Right ventricle myocardium inferior (tissue), 1 donor: Measurements from ENCODE around the gene XRCC6. TPM values are rescaled to one million over a fixed set of nuclear protein-coding genes. Genes with fewer than 3 reads are reported as not detected.
"Not testable (repeated sequence)": the region's sequence is repeated elsewhere in the genome, so short reads cannot be mapped to it uniquely, and the experiment has no call there.

Experiments
- ATAC-seq: fragments of 200-7000 bp; cut with Tn5 transposase; one replicate; pipeline ENCODE4 v1.9.1; 2020; ENCODE audit warnings: mild to moderate bottlenecking, moderate library complexity
- DNase-seq: peaks from one replicate; pipeline ENCODE4 v3.0.0; 2021; ENCODE audit errors: missing footprints
- intact Hi-C: fragments of 100-400 bp; cut with DNase I; formaldehyde crosslinking; loops from one replicate; pipeline ENCODE4 v1.11.0; 2022
- long read RNA-seq: library from polyadenylated mRNA; unstranded; transcript quantifications from one replicate; pipeline ENCODE4 v2.0.0, GENCODE V29; 2021
- total RNA-seq: library from RNA; stranded (reverse); fragmentation: NEBNext Ultra II Directional; extraction: Animal tissue kit (Norgen Biotek cat#: 25700); gene quantifications from one replicate; pipeline ENCODE4 v1.2.1, GENCODE V29; 2021
- donor health status: DM: no; HTN: yes; CAD: no; lungs with severe emphysema.

Gene XRCC6
- total RNA-seq: 172 TPM
- long read RNA-seq, transcript XRCC6-202 (13 exons, 2,296 nt): major isoform, 190 of 207 reads
- long read RNA-seq, partial matches to known transcripts: 4 of 207 reads
- long read RNA-seq, other reads (novel, unspliced or antisense): 8 of 207 reads

GRCh38 chr22:41621099-41621910, at the start of gene XRCC6:
TSS of gene XRCC6 (plus strand) at chr22:41621295. CDS start at chr22:41622005, 710 bp downstream.
- intact Hi-C loops: loop anchor here (2.0 kb wide), 1 partner anchor 33 kb away; the partner anchor contains the start of gene PMM1
- ATAC-seq (peak; percentile 98), DNase-seq (peak; percentile 100)

DNA sequence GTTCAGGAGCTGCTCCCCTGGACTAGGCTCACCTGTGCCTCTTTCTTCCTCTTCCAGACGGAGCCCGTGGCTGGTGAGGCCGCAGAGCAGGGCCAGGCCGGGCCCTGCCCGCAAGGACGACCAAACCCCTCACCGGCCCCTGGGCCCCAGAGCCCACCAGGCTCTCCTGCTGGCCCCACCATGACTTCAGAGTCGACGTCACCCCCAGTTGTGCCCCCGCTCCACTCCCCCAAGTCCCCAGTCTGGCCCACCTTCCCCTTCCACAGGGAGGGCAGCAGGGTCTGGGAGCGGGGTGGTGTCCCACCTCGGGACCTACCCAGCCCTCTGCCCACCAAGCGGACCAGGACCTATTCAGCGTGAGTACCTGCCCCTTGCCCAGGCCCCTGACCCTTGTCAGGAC, 49.3 kb upstream of the XRCC6 start:
- intact Hi-C loops: no loop called here
- DNase-seq (no peak), ATAC-seq (no peak)

- intact Hi-C loops, DNase-seq, ATAC-seq: not testable (repeated sequence)
Observed at GRCh38 chr22:41572305-41572704, 48.8 kb upstream of the XRCC6 start.

DNA sequence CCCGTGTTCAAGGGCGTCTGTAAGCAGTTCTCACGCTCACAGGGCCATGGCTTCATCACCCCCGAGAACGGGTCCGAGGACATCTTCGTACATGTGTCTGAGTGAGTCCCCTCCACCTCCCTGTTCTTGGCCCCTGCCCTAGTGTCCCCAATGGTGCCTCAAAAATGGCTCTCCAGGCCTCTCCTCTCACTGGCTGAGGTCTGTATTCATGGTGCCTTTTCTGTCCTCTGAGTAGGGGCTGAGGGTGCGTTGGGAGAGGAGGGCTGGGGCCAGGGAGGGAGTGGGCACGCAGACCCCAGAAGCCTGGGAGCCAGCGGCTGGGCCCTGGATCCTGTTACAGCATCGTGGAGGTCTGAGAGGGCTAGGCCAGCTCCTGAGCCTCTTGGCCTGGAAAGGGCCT, 47.4 kb upstream of the XRCC6 start:
- no peak for DNase-seq
- ATAC-seq: no peak
- intact Hi-C loops: no loop called here

DNA sequence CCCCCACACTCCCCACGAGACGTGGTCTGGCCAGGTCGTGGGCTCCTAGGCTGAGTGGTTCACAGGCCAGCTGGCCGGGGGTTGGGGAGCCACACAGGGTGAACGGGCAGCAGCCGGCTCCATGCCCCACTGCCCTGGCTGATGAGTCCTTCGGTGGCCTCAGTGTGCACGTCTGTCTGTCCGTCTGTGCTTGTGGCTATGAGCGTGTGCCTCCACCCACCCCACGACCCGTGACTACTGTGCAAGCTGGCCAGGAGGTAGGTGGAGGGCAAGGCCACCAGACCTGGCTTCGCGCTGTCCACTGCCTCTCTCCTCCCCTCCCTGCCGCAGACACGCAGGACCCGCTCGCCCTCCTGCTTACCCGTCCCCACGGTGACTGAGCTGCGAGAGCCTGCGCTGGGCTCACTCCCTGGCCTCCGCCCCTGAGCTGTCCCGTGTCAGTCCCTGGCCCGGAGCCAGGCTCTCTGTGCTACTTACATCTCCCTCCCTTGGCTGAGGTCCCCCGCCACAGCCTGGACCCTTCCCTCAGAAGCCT, 46.2 kb upstream of the XRCC6 start:
- DNase-seq (peak; percentile 91), ATAC-seq (peak; percentile 64)
- intact Hi-C loops: no loop called here

DNA sequence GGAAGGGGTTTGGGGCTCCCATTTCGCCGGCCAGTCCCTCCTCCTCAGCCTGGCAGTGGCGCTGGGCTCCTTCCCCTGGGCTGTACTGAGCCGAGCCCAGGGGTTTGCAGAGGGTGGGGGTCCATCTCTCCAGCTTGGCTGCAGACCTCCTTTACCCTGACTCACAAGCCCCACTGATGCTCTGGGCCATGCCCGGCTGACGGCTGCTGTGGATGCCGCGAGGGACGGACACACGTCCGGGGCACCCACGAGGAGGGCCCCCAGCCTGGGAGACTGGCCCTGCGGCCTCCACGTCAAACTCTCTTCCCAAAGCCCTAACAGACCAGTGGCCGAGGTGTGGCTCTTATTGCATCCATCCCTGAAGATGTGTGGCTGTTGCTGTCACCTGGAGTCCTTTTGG, 45.6 kb upstream of the XRCC6 start:
- ATAC-seq (no peak), DNase-seq (no peak)
- intact Hi-C loops: no loop called here

DNA sequence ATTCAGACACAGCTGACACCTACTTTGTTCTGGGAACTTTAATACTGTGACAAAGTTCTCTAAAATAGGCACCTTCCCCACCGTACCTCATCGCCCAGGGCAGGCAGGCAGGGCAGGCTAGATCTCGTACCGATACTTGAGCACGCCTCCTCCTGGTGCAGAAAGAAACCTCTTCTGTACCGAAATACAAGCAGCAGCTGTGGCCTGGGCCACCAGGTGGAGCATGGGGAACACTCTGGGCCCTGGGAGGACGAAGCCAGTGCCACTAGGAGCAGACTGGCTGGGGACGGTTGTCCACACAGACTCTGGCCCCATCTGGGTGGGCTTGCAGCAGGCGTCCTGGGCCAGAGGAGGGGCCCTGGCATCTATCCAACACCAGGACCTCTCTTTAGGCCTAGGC, 44.2 kb upstream of the XRCC6 start:
- intact Hi-C loops: loop anchor here (2.0 kb wide), 1 partner anchor 14 kb away; no protein-coding TSS in a partner anchor
- ATAC-seq: peak; percentile 60
- peak; percentile 82 for DNase-seq

DNA sequence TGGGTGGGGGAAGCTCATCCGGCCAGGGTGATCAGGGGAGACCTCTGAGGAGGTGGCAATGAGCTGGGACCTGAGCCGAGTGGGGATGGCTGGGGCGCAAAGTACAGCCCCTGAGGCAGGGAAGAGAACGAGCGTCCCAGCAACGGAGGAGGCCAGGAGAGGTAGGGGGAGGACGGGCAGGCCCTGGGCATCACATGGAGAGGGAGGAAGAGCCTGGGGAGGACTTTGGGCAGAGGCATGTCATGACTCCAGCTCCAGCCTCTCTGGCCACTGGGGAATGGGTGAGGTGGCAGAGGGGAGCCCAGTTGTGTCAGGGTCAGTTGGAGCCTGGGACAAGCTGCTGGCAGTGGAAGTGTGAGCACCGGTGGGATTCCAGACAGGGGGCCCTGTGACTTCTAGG, 43.0 kb upstream of the XRCC6 start:
- ATAC-seq (peak; percentile 1), DNase-seq (peak; percentile 63)
- intact Hi-C loops: no loop called here

DNA sequence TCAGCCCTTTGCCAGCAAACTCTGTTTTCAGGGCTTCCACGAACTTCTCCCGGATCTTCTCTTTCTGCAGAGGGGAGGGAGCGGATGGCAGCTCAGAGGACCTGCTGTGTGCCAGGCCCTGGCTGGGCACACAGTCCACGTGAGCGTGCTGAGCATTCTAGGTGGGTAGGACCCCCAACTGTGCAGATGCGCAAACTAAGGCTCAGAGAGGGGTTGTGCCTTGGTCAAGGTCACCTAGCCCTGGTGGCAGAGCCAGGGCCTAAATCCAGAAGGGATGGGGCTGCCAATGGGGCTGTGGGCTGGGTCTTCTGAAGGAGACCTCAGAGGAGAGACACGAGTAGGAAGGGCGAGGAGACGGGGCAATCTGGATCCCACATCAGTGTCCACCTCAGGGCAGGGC, 42.3 kb upstream of the XRCC6 start:
- peak; percentile 45 for DNase-seq
- intact Hi-C loops: no loop called here
- ATAC-seq: no peak

DNA sequence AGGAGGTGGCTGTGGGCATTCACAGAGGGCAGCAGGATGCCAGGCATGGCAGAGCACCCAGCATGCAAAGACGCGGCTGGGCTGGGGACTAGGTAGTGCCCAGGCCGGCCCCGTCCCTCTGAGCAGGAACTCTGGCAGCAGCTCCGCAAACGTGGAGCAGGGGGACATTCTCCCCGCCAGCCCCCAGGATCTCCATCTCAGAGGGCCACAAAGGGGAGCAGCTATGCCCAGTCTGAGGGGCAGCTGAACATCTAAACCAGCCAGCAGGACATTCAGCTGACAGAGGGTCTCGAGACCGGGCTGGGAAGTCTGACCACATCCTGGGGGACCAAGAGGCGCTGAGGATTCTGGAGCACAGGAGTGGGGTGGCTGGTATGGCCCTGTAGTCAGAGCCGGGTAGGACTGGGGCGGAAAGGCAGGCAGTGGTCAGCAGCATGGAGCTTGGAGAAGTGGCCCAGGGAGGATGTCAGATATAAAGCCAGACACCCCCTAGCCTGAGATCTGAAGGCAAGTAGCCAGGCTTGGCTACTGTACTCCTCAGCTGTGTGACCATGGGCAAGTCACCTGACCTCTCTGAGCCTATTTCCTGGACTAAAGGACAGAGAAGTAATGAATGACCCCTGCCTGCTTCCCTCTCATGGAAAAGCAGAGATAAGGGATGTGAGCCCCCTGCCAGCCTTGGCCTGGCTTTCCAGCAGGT, 41.6 kb upstream of the XRCC6 start:
- peak; percentile 37 for DNase-seq
- intact Hi-C loops: no loop called here
- ATAC-seq: no peak

GRCh38 chr22:41579997-41580355, 41.1 kb upstream of the XRCC6 start:
- ATAC-seq: no peak
- peak; percentile 11 for DNase-seq
- intact Hi-C loops: no loop called here

DNA sequence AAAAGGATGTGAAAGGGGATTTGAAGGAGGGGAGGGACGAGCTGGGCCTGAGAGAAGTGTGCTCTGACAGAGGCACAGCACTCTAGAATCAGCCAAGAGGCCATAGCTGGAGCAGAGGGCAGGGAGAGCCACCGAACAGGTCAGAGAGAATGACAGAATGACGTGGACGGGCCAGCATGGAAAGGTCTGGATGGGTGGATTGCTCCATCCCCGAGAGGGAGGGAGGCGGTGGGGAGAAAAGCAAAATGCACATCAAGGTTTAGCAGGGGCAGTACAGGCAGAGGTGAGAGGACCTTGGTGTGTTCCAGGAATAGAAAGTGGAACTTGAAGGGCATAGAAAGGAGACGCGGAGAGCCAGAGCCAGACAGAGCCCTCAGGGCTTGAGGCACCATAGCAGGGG, 38.4 kb upstream of the XRCC6 start:
- intact Hi-C loops: no loop called here
- DNase-seq (peak; percentile 1), ATAC-seq (peak; percentile 31)

- DNase-seq (peak; percentile 9), ATAC-seq (no peak)
- intact Hi-C loops: no loop called here
Observed at GRCh38 chr22:41584881-41585280, 36.2 kb upstream of the XRCC6 start.

DNA sequence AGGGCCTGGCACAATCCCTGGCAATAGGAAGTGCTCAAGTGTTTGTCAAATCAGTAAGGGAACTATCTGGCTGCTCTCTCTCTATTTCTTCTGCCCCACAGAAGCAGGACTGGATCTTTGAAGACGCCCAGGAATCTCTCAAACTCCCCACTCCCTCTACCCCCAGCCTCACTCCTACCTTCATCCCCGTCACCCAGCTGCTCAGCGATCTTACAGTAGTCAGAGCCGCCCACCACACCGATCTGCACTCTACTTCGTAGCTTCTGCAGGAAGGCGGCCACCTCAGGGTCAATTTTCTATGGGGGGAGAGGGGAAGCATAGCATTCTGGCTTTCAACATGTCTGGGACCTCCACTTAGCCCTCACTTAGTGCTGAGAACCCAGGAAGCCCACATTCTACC, 35.2 kb upstream of the XRCC6 start:
- ATAC-seq: no peak
- intact Hi-C loops: no loop called here
- peak; percentile 1 for DNase-seq

DNA sequence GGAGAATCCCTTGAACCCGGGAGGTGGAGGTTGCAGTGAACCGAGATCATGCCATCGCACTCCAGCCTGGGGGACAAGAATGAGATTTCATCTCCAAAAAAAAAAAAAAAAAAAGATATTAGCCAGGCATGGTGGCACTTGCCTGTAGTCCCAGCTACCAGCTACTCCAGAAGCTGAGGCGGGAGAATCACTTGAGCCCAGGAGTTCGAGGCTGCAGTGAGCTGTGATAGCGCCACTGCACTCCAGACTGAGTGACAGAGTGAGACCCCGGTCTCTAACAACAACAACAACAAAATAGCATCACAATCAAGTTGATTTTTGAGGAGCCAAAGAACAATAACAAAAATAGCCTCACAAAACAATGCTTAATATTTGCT, 33.8 kb upstream of the XRCC6 start:
- DNase-seq (peak; percentile 5), ATAC-seq (no peak)
- intact Hi-C loops: no loop called here

DNA sequence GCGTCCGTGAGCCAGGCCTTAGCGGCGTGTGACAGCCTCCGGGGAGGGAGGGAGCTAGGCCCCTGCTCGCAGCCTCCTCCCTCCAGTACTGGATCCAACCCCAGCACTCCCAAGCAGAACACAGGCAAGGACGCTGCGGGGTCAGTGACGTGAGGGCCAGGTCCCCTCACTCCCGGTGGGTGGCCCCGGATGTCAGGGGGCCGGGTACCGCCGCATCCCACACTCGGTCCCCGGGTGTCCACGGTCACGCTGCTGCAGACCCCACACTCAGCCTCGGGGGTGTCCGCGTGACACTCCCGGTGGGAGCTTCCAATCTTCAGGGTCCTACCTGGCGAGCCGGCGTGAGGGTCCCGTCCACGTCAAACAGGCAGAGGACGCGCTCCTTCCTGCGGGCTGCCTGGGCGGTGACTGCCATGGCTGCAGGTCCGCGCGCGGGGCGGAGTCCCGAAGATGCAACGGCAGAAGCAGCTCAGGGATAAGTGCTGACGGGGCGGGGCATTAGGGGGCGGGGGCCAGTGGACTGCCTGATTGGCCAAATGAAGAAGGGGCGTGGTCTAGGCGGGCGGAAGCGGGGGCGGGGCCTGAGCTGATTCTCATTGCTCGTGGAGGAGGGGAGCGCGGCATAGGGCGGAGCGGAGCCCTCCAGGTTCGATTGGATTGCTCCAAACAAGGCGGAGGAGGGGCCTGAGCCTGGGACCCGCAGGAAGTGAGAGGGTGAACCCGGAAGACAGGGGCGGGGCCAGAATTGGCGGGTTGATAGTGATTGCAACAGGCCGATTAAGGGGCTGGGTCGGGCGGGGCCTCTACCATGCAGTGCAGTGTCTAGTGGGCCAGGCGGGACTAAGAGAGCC, 31.5 kb upstream of the XRCC6 start, which contains the start of gene PMM1:
Gene PMM1 (minus strand): TSS at position 450 of the 851 bp plus-strand sequence. CDS start 35 bp downstream, at position 415.
- intact Hi-C loops: loop anchor here (2.0 kb wide), 1 partner anchor 31 kb away; the partner anchor contains the start of genes DESI1 and XRCC6
- DNase-seq (peak; percentile 100), ATAC-seq (peak; percentile 99)

DNA sequence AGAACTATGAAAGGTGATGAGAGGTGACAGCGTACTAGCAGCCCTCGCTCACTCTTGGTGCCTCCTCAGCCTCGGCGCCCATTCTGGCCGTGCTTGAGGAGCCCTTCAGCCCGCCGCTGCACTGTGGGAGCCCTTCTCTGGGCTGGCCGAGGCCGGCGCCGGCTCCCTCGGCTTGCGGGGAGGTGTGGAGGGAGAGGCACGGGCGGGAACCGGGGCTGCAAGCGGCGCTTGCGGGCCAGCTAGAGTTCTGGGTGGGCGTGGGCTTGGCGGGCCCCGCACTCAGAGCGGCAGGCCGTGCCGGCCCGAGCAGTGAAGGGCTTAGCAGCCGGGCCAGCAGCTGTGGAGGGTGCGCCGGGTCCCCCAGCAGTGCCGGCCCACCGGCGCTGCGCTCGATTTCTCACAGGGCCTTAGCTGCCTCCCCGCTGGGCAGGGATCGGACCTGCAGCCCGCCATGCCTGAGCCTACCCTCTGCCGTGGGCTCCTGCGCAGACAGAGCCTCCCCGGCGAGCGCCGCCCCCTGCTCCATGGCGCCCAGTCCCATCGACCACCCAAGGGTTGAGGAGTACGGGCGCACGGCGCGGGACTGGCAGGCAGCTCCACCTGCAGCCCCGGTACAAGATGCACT, 27.6 kb upstream of the XRCC6 start:
- DNase-seq, ATAC-seq, intact Hi-C loops: not testable (repeated sequence)

DNA sequence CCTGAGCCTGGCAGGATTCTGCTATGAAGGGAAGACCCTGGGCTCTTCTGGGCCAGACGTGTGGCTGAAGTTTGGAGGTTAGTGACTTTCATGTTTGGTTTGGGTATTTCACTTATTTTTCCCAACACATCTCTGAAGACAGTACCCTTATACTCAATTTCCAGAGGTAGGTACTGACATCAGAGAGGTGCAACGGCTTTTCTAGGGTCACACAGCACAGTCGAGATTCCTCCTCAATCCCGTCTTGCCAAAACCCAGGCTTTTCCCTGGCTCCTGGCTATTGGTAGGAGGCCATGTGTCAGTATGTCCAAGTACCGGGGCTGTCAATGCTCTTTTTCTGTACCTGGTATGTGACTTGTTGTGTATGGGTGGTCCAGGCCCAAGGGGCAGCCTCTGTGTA, 25.4 kb upstream of the XRCC6 start:
- no peak for ATAC-seq
- intact Hi-C loops: loop anchor here (5.0 kb wide), 2 partner anchors 53 to 198 kb away; partner anchors contain the start of gene POLR3H

More for the DNA sequence above, 25.4 kb upstream of the XRCC6 start:
- no peak for DNase-seq
